Inflammatory macrophage (primary cell): ENCODE results near the gene TRAF1.

Source experiments
- DNase-seq, 2 donors: peaks; one replicate each; pipeline ENCODE4 v3.0.0-alpha.2; 2020 to 2022

TRAF1 gene

DNA sequence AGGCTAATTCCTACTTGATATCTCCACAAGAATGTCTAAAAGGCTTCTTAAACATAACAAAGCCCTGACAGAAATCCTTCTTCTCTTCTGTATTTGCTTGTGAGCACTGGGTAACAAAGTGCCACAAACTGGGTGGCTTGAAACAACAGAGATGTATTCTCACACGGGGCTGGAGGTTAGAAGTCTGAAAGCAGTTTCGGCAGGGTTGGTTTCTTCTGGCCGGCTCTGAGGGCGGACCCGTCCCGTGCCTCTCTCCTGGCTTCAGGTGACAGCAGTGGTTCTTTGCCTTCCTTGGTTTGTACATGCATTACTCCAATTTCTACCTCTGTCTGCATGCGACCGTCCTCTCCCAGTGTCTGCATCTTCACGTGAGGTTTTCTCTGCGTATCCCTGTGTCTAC, 14.0 kb upstream of the TRAF1 start:
- DNase-seq: no peak

DNA sequence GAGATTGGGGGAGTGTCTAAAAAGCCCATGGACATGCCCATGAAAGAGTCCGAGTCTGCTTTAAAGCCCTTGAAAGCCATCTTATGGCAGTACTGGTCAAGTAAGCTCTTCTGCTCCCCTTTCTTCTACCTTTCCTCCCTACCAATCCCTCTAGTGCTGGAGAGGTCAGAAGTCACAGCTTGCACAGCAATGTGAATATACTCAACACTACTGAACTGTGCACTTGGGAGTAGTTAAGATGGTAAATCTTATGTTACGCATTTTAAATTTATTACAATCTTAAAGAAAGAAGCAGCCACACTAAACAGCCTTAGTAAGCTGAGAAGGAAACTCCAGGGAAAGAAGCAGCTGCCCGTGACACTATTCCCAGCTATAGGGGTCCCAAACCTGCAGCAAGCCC, 12.3 kb upstream of the TRAF1 start:
- DNase-seq: no peak

DNA sequence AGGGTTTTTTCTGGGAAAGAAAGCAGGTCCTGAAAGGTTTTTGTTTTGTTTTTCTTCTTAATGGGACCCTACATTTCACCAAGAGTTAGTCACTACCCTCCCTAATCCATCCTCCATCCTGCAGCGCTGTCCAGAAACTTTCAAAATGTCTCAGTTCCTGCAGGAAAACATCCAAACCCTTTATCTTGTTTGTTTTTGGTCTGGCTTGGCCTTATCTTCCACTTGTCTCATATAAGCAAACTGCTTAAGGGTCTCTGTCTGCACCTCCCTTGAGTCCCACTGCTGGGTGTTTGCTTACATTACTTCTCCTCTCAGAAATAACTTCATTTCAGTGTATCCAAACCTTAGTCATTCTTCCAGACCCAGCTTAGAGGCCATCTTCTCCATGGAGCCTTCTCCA, 11.0 kb upstream of the TRAF1 start:
- DNase-seq: no peak

DNA sequence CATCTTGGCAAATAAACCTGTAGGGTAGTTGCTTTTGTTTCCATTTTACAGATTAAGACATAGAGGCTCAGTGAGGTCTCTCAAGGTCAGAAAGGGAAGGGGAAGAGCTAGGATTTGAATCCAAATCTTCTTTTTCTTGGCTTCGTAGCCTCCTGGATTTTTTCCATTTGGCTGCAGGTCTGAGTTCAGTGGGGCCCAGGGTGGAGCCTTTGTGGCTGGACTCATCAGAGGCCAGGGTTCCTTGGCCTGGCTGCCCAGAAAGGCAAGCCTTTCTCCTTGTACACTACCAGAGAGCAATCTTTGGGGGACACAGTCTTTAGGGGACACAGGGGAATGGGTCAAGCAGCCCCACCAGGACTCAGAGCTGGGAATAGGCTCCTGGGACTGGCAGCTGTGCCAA, 10.5 kb upstream of the TRAF1 start:
- no peak for DNase-seq

DNA sequence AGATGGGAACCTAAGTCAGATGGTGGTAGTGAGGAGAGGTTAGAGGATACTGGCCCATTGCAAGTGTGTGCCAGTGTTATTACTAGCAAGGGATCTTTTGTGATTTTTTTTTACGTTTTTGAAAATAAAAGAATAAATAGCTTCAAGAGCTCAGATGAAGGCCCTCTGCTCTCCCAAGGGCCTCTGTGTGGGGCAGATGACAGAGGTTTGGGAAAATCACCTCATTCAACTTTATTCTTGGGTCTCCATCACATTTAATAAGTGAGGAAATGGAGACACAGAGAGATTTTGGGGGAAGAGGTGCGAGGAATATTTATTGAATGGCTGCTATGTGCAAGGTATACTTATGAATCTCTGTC, 10.1 kb upstream of the TRAF1 start:
- DNase-seq: no peak

DNA sequence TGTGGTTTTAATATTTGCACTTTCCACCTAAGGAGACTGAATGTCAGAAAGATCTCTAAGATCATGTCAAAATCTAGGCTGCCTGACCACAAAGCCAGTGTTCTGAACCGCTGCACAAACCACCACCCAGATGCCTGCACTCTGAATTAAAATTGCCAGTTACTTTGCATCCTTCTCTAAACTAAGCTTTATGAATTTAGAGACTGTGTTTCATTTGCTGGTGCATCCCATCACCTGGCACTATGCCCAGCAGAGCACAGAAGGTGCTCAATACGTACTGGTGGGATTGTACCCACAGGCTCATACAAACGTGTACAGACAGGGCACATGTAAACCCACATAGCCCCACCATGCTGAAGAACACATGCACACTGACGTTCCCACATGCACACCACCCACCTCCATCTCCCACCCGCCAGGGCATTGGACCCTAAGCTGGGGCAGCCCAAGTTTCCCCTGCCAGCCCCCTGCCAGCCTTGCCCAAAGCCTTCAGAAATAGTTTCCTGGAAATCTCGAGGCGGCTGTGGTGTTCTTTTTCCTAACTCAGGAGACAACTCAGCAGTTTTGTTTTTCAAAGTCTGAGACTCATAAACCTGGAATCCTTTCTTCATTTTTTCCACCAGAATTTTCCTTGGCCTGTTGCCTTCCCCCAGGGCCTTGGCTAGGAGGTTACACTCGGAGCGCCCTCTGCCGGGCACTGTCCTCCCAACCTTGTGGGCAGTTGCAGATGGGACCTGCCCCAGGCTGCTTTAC, 9.6 kb upstream of the TRAF1 start:
- DNase-seq: peak; percentile 90 to 91

DNA sequence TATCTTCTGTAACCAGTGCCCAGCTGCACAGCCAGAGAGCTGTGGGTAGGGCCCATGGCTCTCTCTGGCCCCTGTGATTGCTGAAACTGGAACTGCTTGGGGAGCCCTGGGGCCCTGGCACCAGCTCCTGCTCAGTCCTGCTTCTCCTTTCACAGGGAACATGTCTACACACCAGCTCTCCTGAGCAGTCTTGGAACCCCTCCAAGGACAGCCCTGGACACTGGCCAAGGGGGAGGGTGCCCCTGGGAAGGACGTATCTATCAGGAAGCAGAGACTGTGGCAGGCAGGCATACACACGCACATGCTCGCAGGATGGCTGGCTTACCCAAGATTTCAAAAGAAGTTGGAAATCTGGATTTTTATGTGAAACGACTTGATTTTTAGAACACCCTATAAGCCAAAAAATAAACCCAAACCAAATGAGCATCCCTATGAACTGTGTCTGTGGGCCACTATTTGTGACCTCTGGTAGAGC, 8.8 kb upstream of the TRAF1 start:
- DNase-seq: peak; percentile 86 to 95

DNA sequence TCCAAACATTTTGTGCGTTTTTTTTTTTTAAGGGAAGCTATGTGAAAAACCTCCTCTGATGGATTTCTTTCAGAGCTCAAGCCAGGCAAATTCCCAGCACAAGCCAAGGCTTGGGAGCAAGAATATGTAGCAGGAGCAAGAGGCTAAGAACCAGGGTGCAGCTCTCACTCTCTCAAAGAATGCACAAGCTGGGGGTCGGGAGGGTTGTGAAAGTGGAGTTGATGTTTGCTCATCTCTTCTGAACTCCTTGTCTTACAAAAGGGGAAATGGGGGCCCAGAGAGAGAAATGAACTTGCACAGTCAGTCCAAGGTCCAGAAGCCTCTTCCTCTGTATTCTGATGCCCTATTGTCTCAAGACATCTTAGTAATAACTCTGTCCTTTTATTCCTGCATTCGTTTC, 7.7 kb upstream of the TRAF1 start:
- DNase-seq: peak; percentile 78 to 80

DNA sequence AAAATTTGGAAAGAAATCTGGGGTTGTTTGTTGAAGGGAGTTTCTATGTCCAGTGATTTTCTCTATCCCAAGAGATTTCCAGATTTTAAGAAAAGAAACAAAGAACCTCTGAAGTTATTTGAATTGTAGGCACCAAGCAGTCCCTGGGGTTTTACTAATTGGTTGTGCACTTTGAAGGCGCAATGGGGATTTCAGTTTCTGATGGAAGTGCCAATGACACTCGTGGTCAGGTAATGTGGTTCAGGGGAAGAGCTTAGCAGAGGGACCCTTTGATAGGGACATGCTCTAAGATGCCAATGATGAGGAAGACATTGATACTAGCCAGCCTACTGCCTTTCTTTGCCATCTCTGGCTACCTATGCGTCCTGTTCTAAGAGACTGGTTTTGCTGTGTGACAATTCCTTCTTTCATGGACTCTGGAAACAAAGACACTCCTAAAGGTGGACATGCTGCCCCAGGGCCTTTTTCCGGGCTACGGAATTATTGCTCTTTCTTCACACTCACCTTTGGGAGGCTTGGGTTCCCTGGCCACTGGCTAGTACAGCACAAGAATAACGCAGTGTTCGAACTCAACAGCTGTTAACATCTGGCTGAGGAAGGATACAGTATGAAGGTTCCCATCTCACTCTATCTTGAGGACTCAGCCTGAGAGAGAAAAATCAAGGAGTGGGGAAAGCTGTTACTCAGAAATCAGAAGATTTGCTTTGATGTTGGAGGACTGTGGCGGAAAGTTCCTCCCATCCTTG, 6.9 kb upstream of the TRAF1 start:
- no peak for DNase-seq

DNA sequence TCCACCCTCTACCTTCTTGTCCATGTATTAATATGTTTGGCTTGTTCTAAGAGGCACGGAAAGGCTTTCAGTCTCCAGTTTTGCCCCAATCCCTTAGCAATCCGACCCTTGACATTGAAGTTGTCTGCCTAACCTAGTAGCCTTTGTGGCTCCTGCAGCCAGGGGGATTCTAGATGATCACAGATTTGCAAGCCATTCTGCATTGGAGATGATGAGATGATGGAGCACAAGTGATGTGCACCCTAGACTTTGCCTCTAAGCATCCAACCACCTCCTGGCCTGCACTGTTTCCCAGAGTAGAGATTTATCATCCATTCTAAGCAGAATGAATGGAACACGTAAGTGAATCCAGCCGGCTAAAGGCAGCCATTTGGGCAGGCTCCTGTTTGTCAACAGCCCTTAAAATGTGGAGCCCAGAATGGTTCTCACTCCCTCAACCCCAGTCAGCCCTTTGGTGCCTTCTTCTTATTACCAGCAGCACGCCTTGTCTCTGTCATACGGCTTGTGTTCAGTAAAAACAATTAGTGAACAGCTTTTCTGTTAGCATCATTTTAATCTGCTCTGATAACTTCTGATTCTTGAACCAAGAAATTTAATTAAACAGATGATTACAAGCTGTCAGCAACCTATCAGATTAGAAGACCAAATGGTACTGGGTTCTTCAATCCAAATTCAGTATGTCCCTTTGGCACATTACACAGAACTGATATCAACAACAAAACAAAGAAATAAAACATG, 5.7 kb upstream of the TRAF1 start:
- DNase-seq: no peak

DNA sequence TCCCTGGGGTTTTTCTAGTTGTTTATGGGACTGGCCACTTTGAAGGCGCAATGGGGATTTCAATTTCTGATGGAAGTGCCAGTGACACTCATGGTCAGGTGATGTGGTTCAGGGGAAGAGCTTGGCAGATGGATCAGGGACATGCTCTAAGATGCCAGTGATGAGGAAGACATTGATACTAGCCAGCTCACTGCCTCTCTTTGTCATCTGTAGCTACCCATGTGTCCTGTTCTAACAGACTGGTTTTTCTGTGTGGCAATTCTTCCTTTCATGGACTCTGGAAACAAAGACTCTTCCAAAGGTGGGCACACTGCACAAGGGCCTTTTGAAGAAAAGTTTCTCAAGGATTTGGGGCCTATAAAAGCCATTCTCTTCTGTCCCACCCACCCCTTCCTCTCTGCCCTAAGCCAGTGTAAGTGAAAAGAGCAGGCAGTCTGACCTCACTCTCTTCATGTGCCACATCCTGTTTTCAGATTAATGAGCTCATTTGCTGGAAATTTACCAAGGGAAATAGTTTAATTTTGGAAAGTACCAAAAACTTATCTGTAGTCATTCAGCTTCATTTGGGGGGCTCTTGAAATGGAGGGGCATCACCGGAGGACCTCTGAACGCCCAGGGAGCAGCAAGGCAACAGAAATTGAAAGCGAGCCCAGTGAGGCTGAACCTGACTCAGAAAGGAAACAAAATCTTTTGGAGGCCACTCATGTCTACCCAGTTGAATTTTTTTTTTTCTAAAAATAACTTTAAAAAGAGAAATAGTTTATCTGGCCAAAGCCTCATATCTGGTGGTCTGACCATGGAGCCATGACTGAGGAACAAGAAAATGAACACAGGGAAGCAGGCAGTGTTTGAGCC, 4.9 kb upstream of the TRAF1 start:
- DNase-seq: peak; percentile 86 to 89

DNA sequence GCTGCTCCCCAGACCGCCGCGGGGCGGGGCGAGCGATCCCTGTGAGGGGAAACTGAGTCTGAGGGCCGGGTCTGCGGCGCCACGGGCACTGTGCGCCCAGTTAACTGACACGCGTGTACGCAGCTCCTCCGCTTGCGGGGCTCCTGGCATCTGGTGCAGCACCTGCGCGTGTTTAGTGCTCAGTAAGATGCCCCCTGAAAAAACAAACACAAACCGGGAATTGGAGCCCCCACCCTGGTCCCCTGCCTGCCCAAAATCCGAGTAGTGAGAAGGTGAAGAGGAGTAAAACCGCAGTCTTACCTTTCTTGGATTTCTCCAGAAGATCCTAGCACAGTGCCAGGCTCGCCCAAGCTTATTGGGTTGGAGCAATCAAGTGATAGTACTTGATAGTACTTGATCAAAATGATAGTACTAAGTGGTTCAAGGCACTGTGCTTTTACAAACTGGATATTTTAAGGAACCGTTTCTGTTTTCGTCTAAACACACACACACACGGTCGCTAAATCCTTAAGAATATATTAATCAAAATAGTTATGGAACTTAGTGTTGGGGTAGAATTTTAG, 2.7 kb upstream of the TRAF1 start:
- no peak for DNase-seq

DNA sequence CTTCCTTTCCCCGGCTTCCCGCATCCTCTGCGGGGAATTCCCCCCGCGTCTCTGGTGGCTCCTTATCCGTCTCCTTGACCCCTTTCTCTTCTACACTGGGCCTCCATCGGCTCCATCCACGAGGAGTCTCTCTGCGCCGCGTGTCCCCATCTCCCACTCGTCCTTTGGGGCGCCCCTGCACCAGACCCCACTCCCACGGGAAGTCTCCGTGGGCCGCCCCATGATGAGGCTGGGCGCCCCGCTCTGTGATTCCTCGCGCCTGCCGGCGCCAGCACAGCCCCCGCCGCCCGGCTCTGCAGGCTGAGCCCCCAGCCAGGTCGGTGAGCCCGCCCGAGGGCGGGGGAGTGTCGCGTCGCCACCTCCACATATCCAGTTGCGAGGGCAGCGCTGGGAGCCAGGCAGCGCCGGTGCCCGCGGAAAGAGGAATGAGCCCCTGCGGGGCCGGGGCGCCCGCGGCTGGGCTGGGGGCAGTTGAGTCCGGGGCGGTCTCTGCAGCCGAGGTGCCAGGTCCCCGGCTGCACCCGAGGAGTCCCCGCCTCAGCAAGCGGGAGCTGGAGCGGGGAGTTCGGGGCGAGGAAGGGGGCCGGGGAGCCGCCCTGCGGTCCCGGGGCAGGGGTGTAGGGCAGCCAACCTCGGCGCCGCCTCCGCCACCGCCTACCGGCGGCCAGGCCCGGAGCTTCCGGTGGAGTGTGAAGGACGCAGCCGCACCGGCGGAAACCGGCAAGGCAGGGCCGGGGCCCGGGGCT, 2.1 kb upstream of the TRAF1 start:
- DNase-seq: peak; percentile 41 to 62

DNA sequence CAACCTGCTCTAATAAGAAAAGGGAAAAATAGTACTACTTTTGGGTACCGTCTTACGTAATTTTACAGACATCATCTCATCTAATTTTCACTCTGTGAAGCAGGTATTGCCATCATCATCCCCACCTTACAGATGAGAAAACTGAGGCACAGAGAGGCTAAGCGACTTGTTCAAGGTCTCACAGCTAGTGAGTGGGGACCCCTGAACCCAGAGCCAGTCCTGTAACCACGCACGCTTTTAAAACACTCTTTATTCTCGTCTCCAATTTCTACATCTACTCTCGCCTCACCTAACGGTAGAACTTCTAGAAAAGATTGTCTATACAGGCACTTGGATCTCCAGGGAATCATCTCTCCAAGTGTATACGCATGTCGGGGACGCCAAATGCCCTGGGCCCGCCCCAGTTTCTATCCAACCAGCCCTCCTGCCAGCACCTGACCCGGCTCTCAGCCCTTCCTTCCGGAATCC, 1.5 kb upstream of the TRAF1 start:
- DNase-seq: peak in 1 of 2 donors; percentile 29

DNA sequence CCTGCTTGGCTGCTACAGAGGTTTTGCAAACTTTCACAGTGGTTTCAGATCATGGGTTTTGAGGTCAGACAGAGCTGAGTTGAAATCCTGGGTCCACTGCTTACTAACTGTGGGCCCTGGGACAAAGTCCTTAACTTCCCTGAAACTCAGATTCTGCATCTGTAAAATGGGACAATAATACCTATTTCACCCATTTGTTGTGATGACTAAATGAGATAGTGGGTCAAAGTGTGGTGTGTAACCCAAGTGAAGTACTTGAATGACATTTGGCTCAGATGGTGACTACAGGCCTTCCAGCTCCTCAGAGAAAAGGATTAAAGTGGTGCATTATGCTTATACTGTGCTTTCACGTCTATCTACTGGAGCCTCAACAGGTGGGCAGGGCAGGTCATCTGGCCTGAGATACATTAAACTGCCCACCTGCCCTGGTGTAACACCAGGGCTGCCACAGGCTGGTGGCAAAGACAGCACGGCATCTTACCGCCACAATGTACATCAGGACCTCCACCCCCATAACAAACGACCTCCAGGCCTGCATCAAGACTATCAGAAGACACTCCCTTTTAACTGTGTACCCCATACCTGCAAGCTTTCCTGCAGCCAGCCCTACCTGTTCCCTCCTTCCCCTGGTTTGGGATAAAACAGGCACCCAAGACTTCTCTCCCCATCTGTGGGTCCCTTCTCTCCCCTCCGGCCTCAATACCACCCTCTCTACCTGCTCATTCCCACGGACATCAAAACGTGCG, 846 bp upstream of the TRAF1 start:
- peak in 1 of 2 donors; percentile 23 for DNase-seq

DNA sequence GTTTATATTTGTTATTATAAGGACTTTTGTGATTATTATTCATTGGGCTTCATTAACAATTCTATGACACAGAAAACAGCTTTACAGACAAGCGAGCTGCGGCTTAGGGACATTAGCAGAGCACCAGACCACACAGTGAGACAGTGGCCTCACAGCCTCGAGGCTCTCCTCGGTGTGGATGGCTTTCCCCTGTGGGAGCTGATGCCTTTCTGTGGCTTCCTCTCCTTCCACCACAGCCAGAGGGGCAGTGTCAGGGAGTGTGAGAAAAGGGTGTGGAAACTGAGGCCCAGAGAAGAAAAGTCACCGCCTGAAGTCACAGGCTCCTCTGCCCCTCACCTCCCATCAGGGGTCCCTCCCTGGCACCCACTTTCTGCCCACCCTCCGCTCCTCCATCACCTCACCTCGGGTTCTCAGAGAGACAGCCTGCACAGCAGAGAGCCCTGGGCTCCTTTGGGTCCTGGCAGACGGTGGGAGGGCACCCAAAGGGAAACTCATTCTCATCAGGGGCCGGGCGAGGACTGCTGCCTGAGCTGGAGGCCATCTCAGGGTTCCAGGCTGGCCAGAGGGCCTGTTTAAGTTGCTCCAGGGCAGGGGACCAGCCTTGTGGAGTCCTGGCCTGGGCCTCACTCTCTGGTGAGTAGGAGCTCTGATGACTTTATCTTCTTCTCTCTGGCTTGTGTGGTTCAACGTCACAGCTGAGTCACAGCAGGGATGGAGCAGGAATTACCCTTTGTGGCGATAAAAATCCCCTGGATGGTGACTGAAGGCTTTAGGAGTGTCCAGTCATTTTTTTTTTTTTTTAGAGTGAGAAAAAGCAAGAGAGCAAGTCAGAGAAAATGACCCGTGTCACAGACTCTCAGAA, 830 bp downstream of the TRAF1 start:
- peak in 1 of 2 donors; percentile 68 for DNase-seq

DNA sequence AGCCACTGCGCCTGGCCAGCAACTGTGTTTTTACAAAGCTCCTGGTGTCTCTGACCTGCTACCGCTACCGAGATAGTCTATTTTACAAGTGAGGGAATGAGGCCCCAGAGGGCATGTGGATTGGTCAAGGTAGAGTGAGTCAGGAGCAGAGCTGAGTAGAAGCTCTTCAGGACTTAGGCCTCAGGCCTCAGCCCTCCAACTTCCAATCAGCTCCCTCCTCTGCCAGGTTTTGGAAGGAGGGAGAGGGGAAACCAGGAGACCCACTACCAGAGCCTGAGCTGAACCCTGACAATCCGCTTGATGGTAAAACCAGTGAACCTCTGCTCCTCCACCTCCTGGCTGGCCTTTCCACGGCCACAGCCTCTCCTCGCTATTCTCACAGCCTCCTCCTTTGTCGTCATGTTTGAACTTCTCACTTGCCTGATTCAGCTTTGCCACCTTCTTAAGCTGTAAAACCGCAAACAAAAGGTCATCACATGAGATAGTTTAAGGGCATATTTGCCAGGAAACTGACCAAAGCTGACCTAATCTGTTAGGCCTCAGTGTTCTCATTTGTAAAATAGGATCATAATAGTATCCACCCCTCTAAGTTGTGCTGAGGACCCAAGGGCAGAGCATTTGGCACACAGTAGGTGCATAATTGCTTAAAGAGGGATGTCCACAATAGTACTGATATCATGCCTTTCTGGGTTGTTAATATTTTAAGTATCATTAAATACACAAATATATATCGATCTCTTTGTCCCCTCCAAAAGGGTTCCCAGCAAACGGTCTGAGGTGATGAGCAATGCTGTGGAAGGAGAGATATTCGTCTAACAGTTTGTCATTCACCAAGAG, 1.7 kb downstream of the TRAF1 start:
- no peak for DNase-seq

DNA sequence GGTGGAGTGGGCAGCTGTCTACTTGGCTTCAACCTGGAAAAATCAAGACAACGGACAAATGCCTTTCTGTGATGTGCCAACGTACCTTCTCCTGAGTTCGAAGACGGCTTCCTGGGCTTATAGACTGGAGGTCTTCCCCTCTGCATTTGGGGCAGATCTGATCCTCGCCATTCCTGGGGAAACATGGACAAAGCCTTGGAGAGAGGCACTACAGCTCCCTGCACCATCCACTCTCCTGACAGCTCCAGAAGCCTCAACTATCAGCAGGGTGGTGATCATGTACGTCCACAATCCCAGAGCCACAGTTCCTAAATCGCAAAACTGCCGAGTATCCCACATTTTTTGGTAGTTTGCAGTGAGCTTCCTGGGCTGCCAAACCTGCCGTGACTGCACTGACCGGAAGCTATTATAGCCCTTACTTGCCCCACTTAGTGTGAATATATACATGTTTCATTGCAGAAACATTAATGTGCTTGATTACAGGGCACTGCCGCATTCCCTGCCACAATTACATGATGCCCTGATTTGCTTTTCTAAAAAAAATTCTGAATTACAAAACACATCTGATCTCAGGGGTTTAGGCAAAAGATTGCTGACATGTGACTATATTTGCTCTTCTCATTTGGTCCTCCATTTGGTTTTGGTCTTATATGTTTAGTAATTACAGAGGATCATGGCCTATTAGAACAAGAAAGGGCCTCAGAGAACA, 2.8 kb downstream of the TRAF1 start:
- DNase-seq: no peak
